K562 (cell line): Measurements from ENCODE around the gene CDRT15. TPM values are rescaled to one million over a fixed set of nuclear protein-coding genes. Genes with fewer than 3 reads are reported as not detected.

Experiments
- ATAC-seq: fragments of 200-7000 bp; cut with Tn5 transposase; 3 replicates; pipeline ENCODE4 v1.9.1; 2020; ENCODE audit warnings: moderate library complexity
- BruUV-seq: library from RNA; stranded (reverse); fragments of 400-500 nt; replicated peaks from 2 replicates; lab custom pipeline; 2021; lab: Mats Ljungman, UMichigan
- CTCF ChIA-PET: fragments of 300-600 bp; formaldehyde crosslinking; extraction: SDS; loops from one replicate; lab custom pipeline; 2021; ENCODE audit warnings: low intra/inter-chr PET ratio; lab: Yijun Ruan, JAX
- POLR2A ChIA-PET: fragments of 300-600, 350-650 bp; sonication (Branson Sonifier 250); formaldehyde crosslinking; extraction: SDS; loops from one replicate; lab custom pipeline; 2021; ENCODE audit warnings: antibody characterized with exemption, inconsistent platforms; lab: Yijun Ruan, JAX
- DNase-seq, 4 experiments: peaks; one replicate each; pipeline versions ENCODE4 v3.0.0 to v3.0.0-alpha.2; 2011 to 2018; ENCODE audit warnings: low spot score in 3 of 4, mixed read lengths in 3 of 4; ENCODE audit errors: extremely low read depth in 1 of 4
- FAIRE-seq: peaks from 2 replicates; lab custom pipeline; 2011; peaks lifted over from hg19 to GRCh38; lab: Jason Lieb, UNC
- H2AFZ ChIP-seq: 2 replicates; pipeline ENCODE4 v1.6.0; 2011; ENCODE audit warnings: low read depth, low read length, control low read depth, inconsistent platforms
- H3K27ac ChIP-seq: fragments of 200-600 bp; 3 replicates; pipeline ENCODE4 v1.8.0; 2011; ENCODE audit warnings: low read depth, mild to moderate bottlenecking, control low read depth, inconsistent platforms, low read length, moderate library complexity, mixed read lengths; ENCODE audit errors: extremely low read depth
- H3K27me3 ChIP-seq, 2 experiments: fragments of 300-600 bp in 1 of 2; 2 replicates in 1 of 2; 3 replicates in 1 of 2; pipeline versions ENCODE4 v1.6.0 to v1.8.0; 2011; ENCODE audit warnings: inconsistent platforms in 2 of 2, low read length in 2 of 2, mild to moderate bottlenecking in 1 of 2, mixed read lengths in 1 of 2, moderate library complexity in 1 of 2; ENCODE audit not compliant: control insufficient read depth in 2 of 2, insufficient read depth in 2 of 2
- H3K36me3 ChIP-seq: fragments of 300-600 bp; 3 replicates; pipeline ENCODE4 v1.8.0; 2011; ENCODE audit warnings: mild to moderate bottlenecking, low read length, inconsistent platforms; ENCODE audit not compliant: control insufficient read depth, insufficient read depth
- H3K4me1 ChIP-seq, 2 experiments: fragments of 200-600 bp in 1 of 2; replicated peaks in 1 of 2; 2 replicates in 1 of 2; 3 replicates in 1 of 2; pipeline versions ENCODE4 v1.5.1 to v1.8.0; 2011; ENCODE audit warnings: inconsistent platforms in 2 of 2, low read length in 2 of 2, mild to moderate bottlenecking in 1 of 2, mixed read lengths in 1 of 2, moderate library complexity in 1 of 2; ENCODE audit not compliant: control insufficient read depth in 2 of 2, insufficient read depth in 2 of 2
- H3K4me2 ChIP-seq: 2 replicates; pipeline ENCODE4 v1.6.1; 2011; ENCODE audit warnings: low read length, control low read depth, inconsistent platforms, mixed read lengths; ENCODE audit not compliant: insufficient read depth
- H3K4me3 ChIP-seq: fragments of 200-600 bp; sonication (generic), shearing (Covaris generic); 2 replicates; pipeline ENCODE4 v1.5.1; 2016; ENCODE audit warnings: control low read depth, inconsistent platforms
- H3K79me2 ChIP-seq: fragments of 200-600 bp; 3 replicates; pipeline ENCODE4 v1.8.0; 2011; ENCODE audit warnings: low read length, inconsistent platforms; ENCODE audit not compliant: control insufficient read depth, insufficient read depth
- H3K9ac ChIP-seq, 2 experiments: 2 replicates each; pipeline versions ENCODE4 v1.6.0 to v1.6.1; 2011; ENCODE audit warnings: low read depth in 2 of 2, low read length in 2 of 2, control low read depth in 1 of 2, inconsistent platforms in 1 of 2, mild to moderate bottlenecking in 1 of 2, mixed read lengths in 1 of 2; ENCODE audit not compliant: insufficient read depth in 1 of 2
- H3K9me1 ChIP-seq: one replicate; pipeline ENCODE4 v1.6.0; 2011; ENCODE audit warnings: inconsistent platforms, mild to moderate bottlenecking, low read length, moderate library complexity; ENCODE audit not compliant: control insufficient read depth, insufficient read depth
- H3K9me3 ChIP-seq: replicated peaks from 2 replicates; pipeline ENCODE4 v1.5.1; 2011; ENCODE audit warnings: low read depth, low read length, inconsistent platforms; ENCODE audit not compliant: control insufficient read depth, insufficient read depth
- H4K20me1 ChIP-seq: replicated peaks from 2 replicates; pipeline ENCODE4 v1.6.1; 2011; ENCODE audit warnings: low read length, inconsistent platforms, mixed read lengths; ENCODE audit not compliant: control insufficient read depth, insufficient read depth
- ARID3A ChIP-seq: IDR thresholded peaks from 2 replicates; pipeline ENCODE4 v1.6.1; 2012; ENCODE audit warnings: low read depth, low read length, improper control_type of control experiment, borderline replicate concordance
- CTCF ChIP-seq, 3 experiments: IDR thresholded peaks in 2 of 3; conservative IDR thresholded peaks in 1 of 3; 2 replicates each; pipeline ENCODE4 v1.5.1; 2011 to 2012; ENCODE audit warnings: low read length in 3 of 3, mild to moderate bottlenecking in 3 of 3, control low read depth in 2 of 3, improper control_type of control experiment in 1 of 3, inconsistent platforms in 1 of 3, low read depth in 1 of 3, mixed read lengths in 1 of 3, moderate library complexity in 1 of 3; ENCODE audit not compliant: insufficient read depth in 2 of 3
- ELF2 ChIP-seq: fragments of 250-450 bp; sonication (Bioruptor Pico); IDR thresholded peaks from 2 replicates; pipeline ENCODE4 v1.5.0; 2021; ENCODE audit warnings: mild to moderate bottlenecking
- EP300 ChIP-seq: IDR thresholded peaks from 2 replicates; pipeline ENCODE4 v1.6.1; 2012; ENCODE audit warnings: low read length, improper control_type of control experiment
- RAD21 ChIP-seq, 2 experiments: fragments of 250-450 bp in 1 of 2; fragments of 450-650 bp in 1 of 2; sonication (Bioruptor Pico) in 1 of 2; formaldehyde crosslinking in 1 of 2; IDR thresholded peaks in 1 of 2; conservative IDR thresholded peaks in 1 of 2; 2 replicates each; pipeline versions ENCODE4 v1.4.0 to v1.8.0; 2020 to 2022; ENCODE audit warnings: mild to moderate bottlenecking in 2 of 2, moderate library complexity in 1 of 2
- TEAD4 ChIP-seq, 2 experiments: sonication (generic) in 1 of 2; formaldehyde crosslinking in 1 of 2; IDR thresholded peaks; 2 replicates each; pipeline versions ENCODE4 v1.6.1 to v1.8.0; 2012 to 2022; ENCODE audit warnings: borderline replicate concordance in 1 of 2, inconsistent platforms in 1 of 2, low read length in 1 of 2, mild to moderate bottlenecking in 1 of 2, missing genetic modification reagents in 1 of 2
- ZNF197 ChIP-seq: fragments of 200-800 bp; sonication (Bioruptor generic); IDR thresholded peaks from 2 replicates; pipeline ENCODE4 v1.6.1; 2016; ENCODE audit warnings: low read depth, missing genetic modification characterization, missing compliant biosample characterization
- WGBS: fragments of 100-300 bp; shearing (Covaris generic); methylation state at CpG from one replicate; pipeline ENCODE4 v1.1.6; 2016; ENCODE audit warnings: low coverage, mixed read lengths; ENCODE audit not compliant: insufficient coverage; ENCODE audit errors: missing lambda C conversion rate; 5-methylcytosine and 5-hydroxymethylcytosine counted together
- in situ Hi-C: fragments of 300-500 bp; cut with MboI; formaldehyde crosslinking; loops from 4 replicates; pipeline ENCODE4 v1.15.0; 2018; ENCODE audit warnings: inconsistent platforms, mixed read lengths
- intact Hi-C: fragments of 100-400 bp; cut with micrococcal nuclease; formaldehyde crosslinking; loops from 2 replicates; pipeline ENCODE4 v1.14.2; 2022
- polyA plus RNA-seq, 8 experiments: library from polyadenylated mRNA; depleted of rRNA in 4 of 8; stranded (reverse) in 5 of 8; unstranded in 3 of 8; fragments of >200 nt; fragmentation: Nextera tagmentation in 2 of 8; fragmentation: Illumina TruSeq in 1 of 8; extraction: Ambion mirVana in 2 of 8; extraction: Trizol in 1 of 8; gene quantifications; 2 replicates each; pipeline versions ENCODE4 v1.2.1 to v1.2.3, GENCODE V29; 2011 to 2014; ENCODE audit warnings: inconsistent platforms in 1 of 8, missing spikeins in 1 of 8
- total RNA-seq, 7 experiments: library from RNA; depleted of rRNA in 6 of 7; stranded (reverse); fragments of >200 nt in 6 of 7; fragmentation: Illumina TruSeq in 2 of 7; extraction: Trizol in 2 of 7; gene quantifications; 2 replicates each; pipeline versions ENCODE4 v1.2.1 to v1.2.3, GENCODE V29; 2011 to 2021; ENCODE audit warnings: low replicate concordance in 1 of 7
- TF ChIP-seq, protein P1 (sequence below): fragments of 450-650 bp; IDR thresholded peaks from 2 replicates; pipeline ENCODE4 v1.6.1; 2016; ENCODE audit warnings: missing biosample characterization, missing genetic modification characterization
- TF ChIP-seq, protein P2 (sequence below): sonication (generic); formaldehyde crosslinking; IDR thresholded peaks from 2 replicates; pipeline ENCODE4 v1.8.1; 2022; ENCODE audit warnings: missing genetic modification reagents

Gene CDRT15
- total and polyA plus RNA-seq, 9 of the 15 experiments (the other 6 are each of a cell fraction or from before 2014, with no cell fraction given), result not detected

GRCh38 chr17:14203388-14203787 lies 33.3 kb downstream of the CDRT15 start:
- peaks cover 3% of the 10 kb centered on the region; the same call in 1 of the 3 replicates for H3K36me3 ChIP-seq
- ATAC-seq, result peak; percentile 95
- no peaks in the 10 kb centered on the region for H3K9me3 ChIP-seq
- POLR2A ChIA-PET, result no interaction called here
- CTCF ChIA-PET, result no interaction called here
- no peak overlapping the region for H3K9ac ChIP-seq
- no peaks in the 10 kb centered on the region for H3K9me1 ChIP-seq
- H3K27ac ChIP-seq, result 0 out of 3 replicates have a peak overlapping the region, but pooled peaks have one; percentile 24
- DNase-seq, result peak; percentile 23 to 44 (median 31)
- H3K4me1 ChIP-seq, result peaks cover 4 to 12% of the 10 kb centered on the region in 2 experiments; a peak in 2 of 5 replicates
- H3K4me3 ChIP-seq, result no peak overlapping the region
- H3K4me2 ChIP-seq, result peak overlapping the region; percentile 62; the same call in 1 of the 2 replicates
- peak; percentile 40 for FAIRE-seq
- no peaks in the 10 kb centered on the region for H3K27me3 ChIP-seq
- intact Hi-C loops, result no loop called here
- in situ Hi-C loops, result no loop called here
- no TSS peak for BruUV-seq
- no peaks in the 10 kb centered on the region for H3K79me2 ChIP-seq
- 0% methylated on average over 3 of the region's 3 CpGs for WGBS
- H2AFZ ChIP-seq, result no peak overlapping the region
- TF ChIP-seq, protein P1, sequence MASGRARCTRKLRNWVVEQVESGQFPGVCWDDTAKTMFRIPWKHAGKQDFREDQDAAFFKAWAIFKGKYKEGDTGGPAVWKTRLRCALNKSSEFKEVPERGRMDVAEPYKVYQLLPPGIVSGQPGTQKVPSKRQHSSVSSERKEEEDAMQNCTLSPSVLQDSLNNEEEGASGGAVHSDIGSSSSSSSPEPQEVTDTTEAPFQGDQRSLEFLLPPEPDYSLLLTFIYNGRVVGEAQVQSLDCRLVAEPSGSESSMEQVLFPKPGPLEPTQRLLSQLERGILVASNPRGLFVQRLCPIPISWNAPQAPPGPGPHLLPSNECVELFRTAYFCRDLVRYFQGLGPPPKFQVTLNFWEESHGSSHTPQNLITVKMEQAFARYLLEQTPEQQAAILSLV (tag), result no peak
- TF ChIP-seq CTCF (IDR thresholded peaks at IDR 0.05 in 2 of 3, conservative IDR thresholded peaks at IDR 0.05 in 1 of 3; ENCODE audit: insufficient read depth in 2 of 3, low read depth in 1 of 3, low read length in 3 of 3), result peak in 2 of 3 experiments; percentile 50 to 57; a peak in 4 of 6 replicates
- no peak for TF ChIP-seq ELF2 (CRISPR knock-in tag)
- no peak for TF ChIP-seq TEAD4 (IDR thresholded peaks at IDR 0.05; ENCODE audit: low read length)
- no peak for TF ChIP-seq TEAD4 (CRISPR knock-in tag; IDR thresholded peaks at IDR 0.05; ENCODE audit: borderline replicate concordance)
- TF ChIP-seq RAD21 (CRISPR knock-in tag; conservative IDR thresholded peaks at IDR 0.05 in 1 of 2, IDR thresholded peaks at IDR 0.05 in 1 of 2), result peak in 1 of 2 experiments; percentile 39; a peak in 3 of 4 replicates
- TF ChIP-seq EP300, result 0 out of 2 replicates have a peak, but pooled peaks have one; percentile 10
- 0 out of 2 replicates have a peak, but pooled peaks have one; percentile 27 for TF ChIP-seq ARID3A
- no peak for TF ChIP-seq ZNF197 (CRISPR knock-in tag)
- TF ChIP-seq, protein P2, sequence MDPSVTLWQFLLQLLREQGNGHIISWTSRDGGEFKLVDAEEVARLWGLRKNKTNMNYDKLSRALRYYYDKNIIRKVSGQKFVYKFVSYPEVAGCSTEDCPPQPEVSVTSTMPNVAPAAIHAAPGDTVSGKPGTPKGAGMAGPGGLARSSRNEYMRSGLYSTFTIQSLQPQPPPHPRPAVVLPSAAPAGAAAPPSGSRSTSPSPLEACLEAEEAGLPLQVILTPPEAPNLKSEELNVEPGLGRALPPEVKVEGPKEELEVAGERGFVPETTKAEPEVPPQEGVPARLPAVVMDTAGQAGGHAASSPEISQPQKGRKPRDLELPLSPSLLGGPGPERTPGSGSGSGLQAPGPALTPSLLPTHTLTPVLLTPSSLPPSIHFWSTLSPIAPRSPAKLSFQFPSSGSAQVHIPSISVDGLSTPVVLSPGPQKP (CRISPR knock-in tag), result no peak
- TF ChIP-seq, all 486 proteins: peak for 4
- peaks cover 6% of the 10 kb centered on the region; the same call in 1 of the 2 replicates for H4K20me1 ChIP-seq
